GM19240 (cell line): ENCODE results near the gene ATG5.
"Not testable (repeated sequence)": the region's sequence is repeated elsewhere in the genome, so short reads cannot be mapped to it uniquely, and the experiment has no call there.

ENCODE experiments used
- DNase-seq: peaks from one replicate; pipeline ENCODE4 v3.0.0; 2011; ENCODE audit warnings: low spot score; ENCODE audit not compliant: insufficient read length

The ATG5 gene

GRCh38 chr6:106156863-106157262 lies 168.7 kb downstream of the ATG5 start:
- DNase-seq, result no peak

GRCh38 chr6:106156413-106156812 lies 169.1 kb downstream of the ATG5 start:
- DNase-seq, result no peak

- no peak for DNase-seq
Measured at GRCh38 chr6:106155219-106155830, 170.2 kb downstream of the ATG5 start.

GRCh38 chr6:106154326-106154725 lies 171.2 kb downstream of the ATG5 start:
- DNase-seq, result no peak

- no peak for DNase-seq
Measured at GRCh38 chr6:106152952-106153351, 172.6 kb downstream of the ATG5 start.

- not testable (repeated sequence) for DNase-seq
Measured at GRCh38 chr6:106152476-106152875, 173.1 kb downstream of the ATG5 start.

GRCh38 chr6:106149472-106150069 lies 176.0 kb downstream of the ATG5 start:
- DNase-seq, result no peak

- no peak for DNase-seq
Measured at GRCh38 chr6:106147476-106147875, 178.1 kb downstream of the ATG5 start.

GRCh38 chr6:106146852-106147351 lies 178.7 kb downstream of the ATG5 start:
- DNase-seq, result no peak

GRCh38 chr6:106145741-106146227 lies 179.8 kb downstream of the ATG5 start:
- no peak for DNase-seq

- no peak for DNase-seq
Measured at GRCh38 chr6:106145144-106145543, 180.4 kb downstream of the ATG5 start.

GRCh38 chr6:106143665-106144064 lies 181.9 kb downstream of the ATG5 start:
- no peak for DNase-seq

GRCh38 chr6:106142876-106143431 lies 182.6 kb downstream of the ATG5 start:
- DNase-seq, result no peak

- no peak for DNase-seq
Measured at GRCh38 chr6:106141441-106142237, 183.9 kb downstream of the ATG5 start.

GRCh38 chr6:106138151-106138550 lies 187.4 kb downstream of the ATG5 start:
- no peak for DNase-seq

GRCh38 chr6:106136845-106137244 lies 188.7 kb downstream of the ATG5 start:
- DNase-seq, result no peak

GRCh38 chr6:106135911-106136571 lies 189.5 kb downstream of the ATG5 start:
- DNase-seq, result no peak

GRCh38 chr6:106134906-106135634 lies 190.5 kb downstream of the ATG5 start:
- no peak for DNase-seq
